Measurements from ENCODE around the gene SLC1A3.
"Not testable (repeated sequence)": the region's sequence is repeated elsewhere in the genome, so short reads cannot be mapped to it uniquely, and the experiment has no call there.

Gene SLC1A3

GRCh38 chr5:36637516-36637915 is 31.1 kb downstream of the SLC1A3 start:
- DNase-seq (ENCODE audit: low read depth in 2 of 2), result no peak
- H3K4me3 ChIP-seq (replicated peaks in 1 of 2; ENCODE audit: low read depth in 2 of 2, low read length in 2 of 2), result no peak overlapping the region
- no peak for TF ChIP-seq CTCF (IDR thresholded peaks at IDR 0.05; ENCODE audit: low read depth, low read length)

- no peak for TF ChIP-seq CTCF (IDR thresholded peaks at IDR 0.05; ENCODE audit: low read depth, low read length)
- no peak for DNase-seq (ENCODE audit: low read depth in 2 of 2)
- no peak overlapping the region for H3K4me3 ChIP-seq (replicated peaks in 1 of 2; ENCODE audit: low read depth in 2 of 2, low read length in 2 of 2)
Measured at GRCh38 chr5:36638056-36638455, 31.6 kb downstream of the SLC1A3 start.

GRCh38 chr5:36640949-36641348 is 34.5 kb downstream of the SLC1A3 start:
- H3K4me3 ChIP-seq (replicated peaks in 1 of 2; ENCODE audit: low read depth in 2 of 2, low read length in 2 of 2), result no peak overlapping the region
- TF ChIP-seq CTCF (IDR thresholded peaks at IDR 0.05; ENCODE audit: low read depth, low read length), result no peak
- DNase-seq (ENCODE audit: low read depth in 2 of 2), result peak in 1 of 2 donors; percentile 27

- peak in 1 of 2 donors; percentile 46 for DNase-seq (ENCODE audit: low read depth in 2 of 2)
- H3K4me3 ChIP-seq (replicated peaks in 1 of 2; ENCODE audit: low read depth in 2 of 2, low read length in 2 of 2), result no peak overlapping the region
- TF ChIP-seq CTCF (IDR thresholded peaks at IDR 0.05; ENCODE audit: low read depth, low read length), result no peak
Measured at GRCh38 chr5:36641431-36641830, 35.0 kb downstream of the SLC1A3 start.

- TF ChIP-seq CTCF (IDR thresholded peaks at IDR 0.05; ENCODE audit: low read depth, low read length), result no peak
- DNase-seq (ENCODE audit: low read depth in 2 of 2), result no peak
- no peak overlapping the region for H3K4me3 ChIP-seq (replicated peaks in 1 of 2; ENCODE audit: low read depth in 2 of 2, low read length in 2 of 2)
Measured at GRCh38 chr5:36642089-36642488, 35.7 kb downstream of the SLC1A3 start.

GRCh38 chr5:36643162-36643561 is 36.8 kb downstream of the SLC1A3 start:
- no peak for DNase-seq (ENCODE audit: low read depth in 2 of 2)
- H3K4me3 ChIP-seq (replicated peaks in 1 of 2; ENCODE audit: low read depth in 2 of 2, low read length in 2 of 2), result no peak overlapping the region
- no peak for TF ChIP-seq CTCF (IDR thresholded peaks at IDR 0.05; ENCODE audit: low read depth, low read length)

GRCh38 chr5:36643841-36644240 is 37.4 kb downstream of the SLC1A3 start:
- H3K4me3 ChIP-seq (replicated peaks in 1 of 2; ENCODE audit: low read depth in 2 of 2, low read length in 2 of 2); DNase-seq (ENCODE audit: low read depth in 2 of 2): not testable (repeated sequence)
